A549 (cell line): ENCODE measurements around the gene EPHB1. TPM values are rescaled to one million over a fixed set of nuclear protein-coding genes. Genes with fewer than 3 reads are reported as not detected.

Experiments used
- ATAC-seq, 2 experiments: fragments of 200-7000 bp in 1 of 2; fragments of >200 bp in 1 of 2; cut with Nextera tagmentation in 1 of 2; cut with Tn5 transposase in 1 of 2; 3 replicates each; pipeline versions ENCODE4 v1.8.0 to v1.9.1; 2018 to 2020; ENCODE audit warnings: mild to moderate bottlenecking in 1 of 2, moderate library complexity in 1 of 2
- CTCF ChIA-PET: fragments of 300-600 bp; sonication (Branson Sonifier 250); formaldehyde crosslinking; extraction: SDS; loops from one replicate; lab custom pipeline; 2021; ENCODE audit warnings: antibody characterized with exemption, inconsistent platforms; lab: Yijun Ruan, JAX
- POLR2A ChIA-PET: fragments of 350-600 bp; formaldehyde crosslinking; extraction: SDS; loops from one replicate; lab custom pipeline; 2021; ENCODE audit warnings: antibody characterized with exemption, inconsistent platforms; lab: Yijun Ruan, JAX
- DNase-seq, 2 experiments: peaks; one replicate each; pipeline versions ENCODE4 v3.0.0 to v3.0.0-alpha.2; 2011 to 2016; ENCODE audit warnings: low read depth in 1 of 2, low spot score in 1 of 2
- FAIRE-seq: peaks from 2 replicates; lab custom pipeline; 2011; peaks lifted over from hg19 to GRCh38; lab: Jason Lieb, UNC
- H3K27ac ChIP-seq, 2 experiments: fragments of >200 bp; sonication (Bioruptor Twin); formaldehyde crosslinking; 3 replicates each; pipeline ENCODE4 v1.5.1; 2016 to 2017
- H3K4me1 ChIP-seq: fragments of >200 bp; sonication (Bioruptor Twin); formaldehyde crosslinking; 3 replicates; pipeline ENCODE4 v1.6.1; 2016
- H3K4me2 ChIP-seq: fragments of >200 bp; sonication (Bioruptor Twin); formaldehyde crosslinking; 3 replicates; pipeline ENCODE4 v1.6.1; 2016
- H3K4me3 ChIP-seq: fragments of >200 bp; sonication (Bioruptor Twin); formaldehyde crosslinking; 3 replicates; pipeline ENCODE4 v1.5.1; 2016
- H3K9me3 ChIP-seq: fragments of >200 bp; sonication (Bioruptor Twin); formaldehyde crosslinking; 3 replicates; pipeline ENCODE4 v1.6.1; 2016
- ATOH8 ChIP-seq: fragments of 250-450 bp; sonication (Bioruptor Pico); IDR thresholded peaks from 2 replicates; pipeline ENCODE4 v1.5.0; 2020; ENCODE audit warnings: low read depth, mild to moderate bottlenecking, moderate library complexity
- CEBPB ChIP-seq, 2 experiments: fragments of >200 bp in 1 of 2; sonication (Bioruptor Twin) in 1 of 2; formaldehyde crosslinking in 1 of 2; IDR thresholded peaks; 2 replicates each; pipeline ENCODE4 v1.6.1; 2012 to 2016
- CHD2 ChIP-seq: fragments of 150-350 bp; IDR thresholded peaks from 2 replicates; pipeline ENCODE4 v1.6.1; 2014; ENCODE audit warnings: low read length; ENCODE audit not compliant: partially characterized antibody
- CHD4 ChIP-seq: fragments of 200-600 bp; sonication (generic); IDR thresholded peaks from 2 replicates; pipeline ENCODE4 v1.6.1; 2016; ENCODE audit warnings: antibody characterized with exemption, mild to moderate bottlenecking, borderline replicate concordance
- EHF ChIP-seq: fragments of 250-450 bp; sonication (Bioruptor Pico); IDR thresholded peaks from 2 replicates; pipeline ENCODE4 v1.5.0; 2020; ENCODE audit warnings: mild to moderate bottlenecking
- EP300 ChIP-seq, 2 experiments: fragments of >200 bp; sonication (Bioruptor Twin); formaldehyde crosslinking; IDR thresholded peaks; 2 replicates in 1 of 2; 3 replicates in 1 of 2; pipeline ENCODE4 v1.6.1; 2016 to 2017
- ESRRA ChIP-seq: fragments of 150-350 bp; IDR thresholded peaks from 2 replicates; pipeline ENCODE4 v1.6.1; 2014; ENCODE audit warnings: mild to moderate bottlenecking, low read length, borderline replicate concordance
- HDAC2 ChIP-seq: fragments of 200-600 bp; sonication (generic); IDR thresholded peaks from 2 replicates; pipeline ENCODE4 v1.6.1; 2016
- HOXA7 ChIP-seq: fragments of 250-450 bp; sonication (Bioruptor Pico); IDR thresholded peaks from 2 replicates; pipeline ENCODE4 v1.5.0; 2020; ENCODE audit warnings: mild to moderate bottlenecking, moderate library complexity
- HOXB5 ChIP-seq: fragments of 250-450 bp; sonication (Bioruptor Pico); IDR thresholded peaks from 2 replicates; pipeline ENCODE4 v1.5.0; 2020; ENCODE audit warnings: mild to moderate bottlenecking, moderate library complexity
- KDM5A ChIP-seq: fragments of 200-600 bp; sonication (generic); IDR thresholded peaks from 2 replicates; pipeline ENCODE4 v1.6.1; 2016; ENCODE audit warnings: antibody characterized with exemption, mild to moderate bottlenecking
- MAX ChIP-seq: IDR thresholded peaks from 2 replicates; pipeline ENCODE4 v1.6.1; 2012
- MYC ChIP-seq: IDR thresholded peaks from 2 replicates; pipeline ENCODE4 v1.6.1; 2012; ENCODE audit warnings: mild to moderate bottlenecking, inconsistent platforms, low read length, improper control_type of control experiment, borderline replicate concordance
- NPAS2 ChIP-seq: fragments of 250-450 bp; sonication (Bioruptor Pico); IDR thresholded peaks from 2 replicates; pipeline ENCODE4 v1.8.0; 2022; ENCODE audit warnings: mild to moderate bottlenecking, moderate library complexity, borderline replicate concordance
- NR3C1 ChIP-seq: fragments of >200 bp; sonication (Bioruptor Twin); formaldehyde crosslinking; IDR thresholded peaks from 3 replicates; pipeline ENCODE4 v1.6.1; 2017
- PHF8 ChIP-seq: fragments of 200-600 bp; sonication (generic); IDR thresholded peaks from 2 replicates; pipeline ENCODE4 v1.6.1; 2016; ENCODE audit warnings: low read depth, mild to moderate bottlenecking, antibody characterized with exemption, moderate library complexity, borderline replicate concordance
- RFX5 ChIP-seq: fragments of 450-650 bp; IDR thresholded peaks from 2 replicates; pipeline ENCODE4 v1.7.1; 2014; ENCODE audit warnings: antibody characterized with exemption, mild to moderate bottlenecking, moderate library complexity
- SMC3 ChIP-seq: fragments of >200 bp; sonication (Bioruptor Twin); formaldehyde crosslinking; IDR thresholded peaks from 3 replicates; pipeline ENCODE4 v1.6.1; 2018; ENCODE audit warnings: inconsistent platforms
- TP53 ChIP-seq: fragments of 250-450 bp; sonication (Bioruptor Pico); IDR thresholded peaks from 2 replicates; pipeline ENCODE4 v1.5.0; 2021; ENCODE audit warnings: mild to moderate bottlenecking, moderate library complexity
- USF2 ChIP-seq: fragments of 450-650 bp; IDR thresholded peaks from 2 replicates; pipeline ENCODE4 v1.6.1; 2014; ENCODE audit warnings: antibody characterized with exemption
- ZSCAN20 ChIP-seq: fragments of 250-450 bp; sonication (Bioruptor Pico); IDR thresholded peaks from 2 replicates; pipeline ENCODE4 v1.8.0; 2022; ENCODE audit warnings: mild to moderate bottlenecking, moderate library complexity
- WGBS: methylation state at CpG from one replicate; pipeline ENCODE4 v1.1.6; 2017; ENCODE audit errors: missing lambda C conversion rate; 5-methylcytosine and 5-hydroxymethylcytosine counted together
- polyA plus RNA-seq, 4 experiments: library from polyadenylated mRNA; depleted of rRNA in 3 of 4; stranded (reverse); fragments of >200 nt; fragmentation: RNase III in 1 of 4; extraction: RNeasy Plus Mini Kit Qiagen cat#74134 plus additional on column Dnase treatment in 1 of 4; gene quantifications; 2 replicates in 3 of 4; 3 replicates in 1 of 4; pipeline ENCODE4 v1.2.3, GENCODE V29; 2011 to 2017

Gene EPHB1
- polyA plus RNA-seq, 2 of the 4 experiments (the other 2 are of a cell fraction) = 0.18 to 0.21 TPM

GRCh38 chr3:135261916-135262315, 466.9 kb downstream of the EPHB1 start:
- 17% methylated on average over 1 of the region's 1 CpG for WGBS
- TF ChIP-seq ZSCAN20 = no peak
- no peak for TF ChIP-seq EHF (CRISPR knock-in tag)
- TF ChIP-seq HOXB5 (CRISPR knock-in tag) = no peak
- no peak for TF ChIP-seq PHF8
- TF ChIP-seq HDAC2 = no peak
- TF ChIP-seq SMC3 = no peak
- TF ChIP-seq CEBPB (IDR thresholded peaks at IDR 0.05) = no peak
- no peak for TF ChIP-seq USF2
- Histone ChIP-seq H3K4me3 (no peak overlapping the region), H3K4me2 (no peak overlapping the region), H3K4me1 (no peaks in the 10 kb centered on the region), H3K27ac (no peak overlapping the region), H3K9me3 (no peaks in the 10 kb centered on the region)
- ATAC-seq (no peak), FAIRE-seq (no peak), DNase-seq (no peak)
- POLR2A ChIA-PET = no interaction called here
- CTCF ChIA-PET = no interaction called here

GRCh38 chr3:135262441-135262840, 467.4 kb downstream of the EPHB1 start:
- no peak overlapping the region for H3K27ac ChIP-seq
- no peak overlapping the region for H3K4me3 ChIP-seq
- POLR2A ChIA-PET = no interaction called here
- ATAC-seq = no peak
- no peak for FAIRE-seq
- no peaks in the 10 kb centered on the region for H3K9me3 ChIP-seq
- CTCF ChIA-PET = no interaction called here
- DNase-seq = no peak
- H3K4me1 ChIP-seq = no peaks in the 10 kb centered on the region
- 0% methylated on average over 1 of the region's 4 CpGs for WGBS
- H3K4me2 ChIP-seq = no peak overlapping the region
- TF ChIP-seq EP300 (IDR thresholded peaks at IDR 0.05) = no peak
- TF ChIP-seq HOXA7 = no peak
- TF ChIP-seq ATOH8 = no peak

GRCh38 chr3:135263331-135263730, 468.3 kb downstream of the EPHB1 start:
- 7% methylated on average over 3 of the region's 3 CpGs for WGBS
- ATAC-seq = no peak
- DNase-seq = no peak
- POLR2A ChIA-PET = no interaction called here
- Histone ChIP-seq H3K27ac (no peak overlapping the region), H3K9me3 (no peaks in the 10 kb centered on the region), H3K4me2 (no peak overlapping the region), H3K4me1 (no peaks in the 10 kb centered on the region), H3K4me3 (no peak overlapping the region)
- no peak for TF ChIP-seq KDM5A
- no peak for TF ChIP-seq MAX
- no peak for TF ChIP-seq NPAS2 (CRISPR knock-in tag)
- TF ChIP-seq ESRRA = no peak
- no peak for FAIRE-seq
- CTCF ChIA-PET = no interaction called here

- DNase-seq (no peak), FAIRE-seq (no peak), ATAC-seq (no peak)
- Histone ChIP-seq H3K4me3 (no peak overlapping the region), H3K4me1 (no peaks in the 10 kb centered on the region), H3K9me3 (no peaks in the 10 kb centered on the region), H3K27ac (no peak overlapping the region), H3K4me2 (no peak overlapping the region)
- ChIA-PET POLR2A (no interaction called here), CTCF (no interaction called here)
- WGBS = 7% methylated on average over 6 of the region's 6 CpGs
- TF ChIP-seq MYC (no peak), KDM5A (no peak)
Measured at GRCh38 chr3:135267487-135267886, 472.4 kb downstream of the EPHB1 start.

GRCh38 chr3:135268941-135269532, 474.0 kb downstream of the EPHB1 start:
- H3K9me3 ChIP-seq = no peaks in the 10 kb centered on the region
- no peaks in the 10 kb centered on the region for H3K4me1 ChIP-seq
- no peak for FAIRE-seq
- TF ChIP-seq RFX5 = no peak
- no peak for TF ChIP-seq CHD2
- TF ChIP-seq EHF (CRISPR knock-in tag) = no peak
- TF ChIP-seq ESRRA = no peak
- TF ChIP-seq NR3C1 = no peak
- no peak for TF ChIP-seq MAX
- TF ChIP-seq USF2 = no peak
- no peak for TF ChIP-seq TP53 (CRISPR knock-in tag)
- no peak for TF ChIP-seq CHD4
- DNase-seq = no peak
- POLR2A ChIA-PET = no interaction called here
- 0% methylated on average over 2 of the region's 2 CpGs for WGBS
- no peak overlapping the region for H3K4me2 ChIP-seq
- H3K4me3 ChIP-seq = no peak overlapping the region
- no peak for ATAC-seq
- no peak overlapping the region for H3K27ac ChIP-seq
- CTCF ChIA-PET = no interaction called here
